Measurements from ENCODE around the gene LPIN1. TPM values are rescaled to one million over a fixed set of nuclear protein-coding genes. Genes with fewer than 3 reads are reported as not detected.

LPIN1 gene
- polyA plus RNA-seq, 1 experiment = 20.8 TPM

GRCh38 chr2:11710210-11710609, 36.2 kb upstream of the LPIN1 start:
- ChIA-PET CTCF (interaction anchor here (0.6 to 1.7 kb wide), 7 partner anchors 10 to 1056 kb away, joined by 3 to 10 read pairs (median 3); no protein-coding TSS in a partner anchor), POLR2A (interaction anchor here (0.6 kb wide), 1 partner anchor 968 kb away, joined by 3 read pairs; no protein-coding TSS in a partner anchor)
- Histone ChIP-seq H3K36me3 (ENCODE audit: control insufficient read depth, insufficient read depth, low read length) (no peaks in the 10 kb centered on the region), H3K4me3 (ENCODE audit: low read depth, low read length) (no peak overlapping the region), H3K27me3 (ENCODE audit: control insufficient read depth, insufficient read depth, low read length) (no peaks in the 10 kb centered on the region)
- no peak for DNase-seq (ENCODE audit: low read depth)
- TF ChIP-seq CTCF (IDR thresholded peaks at IDR 0.05; ENCODE audit: insufficient read depth, low read depth, low read length) = no peak

- no peak for TF ChIP-seq CTCF (IDR thresholded peaks at IDR 0.05; ENCODE audit: insufficient read depth, low read depth, low read length)
- ChIA-PET CTCF (interaction anchor here (0.6 to 1.7 kb wide), 8 partner anchors 10 to 1057 kb away, joined by 3 to 10 read pairs (median 3); no protein-coding TSS in a partner anchor), POLR2A (no interaction called here)
- no peak for DNase-seq (ENCODE audit: low read depth)
- H3K36me3 ChIP-seq (ENCODE audit: control insufficient read depth, insufficient read depth, low read length) = no peaks in the 10 kb centered on the region
- H3K27me3 ChIP-seq (ENCODE audit: control insufficient read depth, insufficient read depth, low read length) = no peaks in the 10 kb centered on the region
- H3K4me3 ChIP-seq (ENCODE audit: low read depth, low read length) = no peak overlapping the region
Observed at GRCh38 chr2:11710632-11711353, 35.6 kb upstream of the LPIN1 start.

GRCh38 chr2:11711354-11711716, 35.1 kb upstream of the LPIN1 start:
- Histone ChIP-seq H3K36me3 (ENCODE audit: control insufficient read depth, insufficient read depth, low read length) (no peaks in the 10 kb centered on the region), H3K27me3 (ENCODE audit: control insufficient read depth, insufficient read depth, low read length) (no peaks in the 10 kb centered on the region), H3K4me3 (ENCODE audit: low read depth, low read length) (no peak overlapping the region)
- ChIA-PET POLR2A (no interaction called here), CTCF (interaction anchor here (0.6 to 1.4 kb wide), 3 partner anchors 30 to 667 kb away, joined by 3 to 4 read pairs (median 3); no protein-coding TSS in a partner anchor)
- TF ChIP-seq CTCF (IDR thresholded peaks at IDR 0.05; ENCODE audit: insufficient read depth, low read depth, low read length) = no peak
- DNase-seq (ENCODE audit: low read depth) = no peak

- ChIA-PET POLR2A (no interaction called here), CTCF (interaction anchor here (0.6 to 1.4 kb wide), 3 partner anchors 24 to 666 kb away, joined by 3 to 4 read pairs (median 3); no protein-coding TSS in a partner anchor)
- Histone ChIP-seq H3K4me3 (ENCODE audit: low read depth, low read length) (no peak overlapping the region), H3K27me3 (ENCODE audit: control insufficient read depth, insufficient read depth, low read length) (no peaks in the 10 kb centered on the region), H3K36me3 (ENCODE audit: control insufficient read depth, insufficient read depth, low read length) (no peaks in the 10 kb centered on the region)
- no peak for DNase-seq (ENCODE audit: low read depth)
- no peak for TF ChIP-seq CTCF (IDR thresholded peaks at IDR 0.05; ENCODE audit: insufficient read depth, low read depth, low read length)
Observed at GRCh38 chr2:11711751-11712150, 34.7 kb upstream of the LPIN1 start.

- Histone ChIP-seq H3K27me3 (ENCODE audit: control insufficient read depth, insufficient read depth, low read length) (peaks cover 3% of the 10 kb centered on the region; the same call in 1 of the 2 replicates), H3K36me3 (ENCODE audit: control insufficient read depth, insufficient read depth, low read length) (no peaks in the 10 kb centered on the region), H3K4me3 (ENCODE audit: low read depth, low read length) (no peak overlapping the region)
- TF ChIP-seq CTCF (IDR thresholded peaks at IDR 0.05; ENCODE audit: insufficient read depth, low read depth, low read length) = no peak
- DNase-seq (ENCODE audit: low read depth) = no peak
- POLR2A ChIA-PET = no interaction called here
- CTCF ChIA-PET = interaction anchor here (1.4 kb wide), 1 partner anchor 25 kb away, joined by 4 read pairs; no protein-coding TSS in a partner anchor
Observed at GRCh38 chr2:11712866-11713265, 33.6 kb upstream of the LPIN1 start.

All from BJ (cell line).